Measurements from ENCODE around the gene SGSM2.
"Not testable (repeated sequence)": the region's sequence is repeated elsewhere in the genome, so short reads cannot be mapped to it uniquely, and the experiment has no call there.

DNA sequence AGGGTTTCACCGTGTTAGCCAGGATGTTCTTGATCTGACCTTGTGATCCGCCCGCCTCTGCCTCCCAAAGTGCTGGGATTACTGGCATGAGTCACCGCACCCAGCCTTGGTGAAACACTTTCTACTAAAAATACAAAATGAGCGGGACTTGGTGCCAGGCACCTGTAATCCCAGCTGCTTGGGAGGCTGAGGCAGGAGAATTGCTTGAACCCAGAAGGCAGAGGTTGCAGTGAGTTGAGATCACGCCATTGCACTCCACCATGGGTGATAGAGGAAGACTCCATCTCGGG, 20.4 kb upstream of the SGSM2 start:
- TF ChIP-seq, protein P1, sequence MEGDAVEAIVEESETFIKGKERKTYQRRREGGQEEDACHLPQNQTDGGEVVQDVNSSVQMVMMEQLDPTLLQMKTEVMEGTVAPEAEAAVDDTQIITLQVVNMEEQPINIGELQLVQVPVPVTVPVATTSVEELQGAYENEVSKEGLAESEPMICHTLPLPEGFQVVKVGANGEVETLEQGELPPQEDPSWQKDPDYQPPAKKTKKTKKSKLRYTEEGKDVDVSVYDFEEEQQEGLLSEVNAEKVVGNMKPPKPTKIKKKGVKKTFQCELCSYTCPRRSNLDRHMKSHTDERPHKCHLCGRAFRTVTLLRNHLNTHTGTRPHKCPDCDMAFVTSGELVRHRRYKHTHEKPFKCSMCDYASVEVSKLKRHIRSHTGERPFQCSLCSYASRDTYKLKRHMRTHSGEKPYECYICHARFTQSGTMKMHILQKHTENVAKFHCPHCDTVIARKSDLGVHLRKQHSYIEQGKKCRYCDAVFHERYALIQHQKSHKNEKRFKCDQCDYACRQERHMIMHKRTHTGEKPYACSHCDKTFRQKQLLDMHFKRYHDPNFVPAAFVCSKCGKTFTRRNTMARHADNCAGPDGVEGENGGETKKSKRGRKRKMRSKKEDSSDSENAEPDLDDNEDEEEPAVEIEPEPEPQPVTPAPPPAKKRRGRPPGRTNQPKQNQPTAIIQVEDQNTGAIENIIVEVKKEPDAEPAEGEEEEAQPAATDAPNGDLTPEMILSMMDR (IDR thresholded peaks at IDR 0.05; ENCODE audit: low read length) = not testable (repeated sequence)
- TF ChIP-seq EZH2 (optimal IDR thresholded peaks at IDR 0.05; ENCODE audit: low read depth, low read length); EZH2phosphoT487 (IDR thresholded peaks at IDR 0.05; ENCODE audit: low read length): not testable (repeated sequence)
